OCI-LY1 (cell line): ENCODE measurements around the gene THUMPD3.

Experiments
- EZH2 ChIP-seq: fragments of 200-600 bp; sonication (generic), shearing (Covaris generic); IDR thresholded peaks from 2 replicates; pipeline ENCODE4 v1.8.0; 2017; ENCODE audit warnings: borderline replicate concordance, mixed run types, mild to moderate bottlenecking, antibody characterized with exemption, low read length, moderate library complexity, mixed read lengths
- TF ChIP-seq, protein P1 (sequence below): fragments of 200-600 bp; sonication (generic), shearing (Covaris generic); IDR thresholded peaks from 2 replicates; pipeline ENCODE4 v1.5.1; 2017; ENCODE audit warnings: mild to moderate bottlenecking, antibody characterized with exemption, low read length, moderate library complexity, mixed read lengths

DNA sequence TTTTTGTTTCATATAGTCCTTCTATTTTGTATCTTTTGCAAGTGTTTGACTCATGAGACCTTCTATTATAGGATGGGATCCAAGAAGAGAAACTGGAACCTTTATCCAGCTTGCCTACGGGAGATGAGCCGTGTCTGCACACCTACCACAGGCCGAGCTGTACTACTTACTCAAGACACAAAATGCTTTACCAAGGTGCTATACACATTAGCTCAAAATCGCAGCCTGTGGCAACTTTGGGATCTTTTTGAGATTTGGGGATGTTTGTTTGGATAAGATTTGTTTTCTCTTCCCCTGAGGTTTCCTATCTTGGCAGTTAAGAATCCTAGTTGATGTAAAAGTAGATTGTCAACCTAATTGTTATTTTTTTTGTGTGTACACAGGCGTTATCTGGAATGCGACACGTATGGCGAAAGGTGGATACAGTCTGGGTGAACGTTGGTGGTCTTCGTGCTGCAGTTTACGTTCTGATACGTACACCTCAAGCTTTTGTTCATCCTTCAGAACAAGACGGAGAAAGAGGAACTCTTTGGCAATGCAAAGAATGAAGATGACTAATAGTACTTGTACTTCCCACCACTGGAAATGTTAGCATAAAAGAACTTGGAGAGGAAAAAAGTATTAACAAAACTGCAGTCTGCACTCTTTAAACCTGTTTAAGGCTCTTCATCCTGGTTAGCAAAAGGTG is 21.4 kb downstream of the THUMPD3 start:
- TF ChIP-seq, protein P1, sequence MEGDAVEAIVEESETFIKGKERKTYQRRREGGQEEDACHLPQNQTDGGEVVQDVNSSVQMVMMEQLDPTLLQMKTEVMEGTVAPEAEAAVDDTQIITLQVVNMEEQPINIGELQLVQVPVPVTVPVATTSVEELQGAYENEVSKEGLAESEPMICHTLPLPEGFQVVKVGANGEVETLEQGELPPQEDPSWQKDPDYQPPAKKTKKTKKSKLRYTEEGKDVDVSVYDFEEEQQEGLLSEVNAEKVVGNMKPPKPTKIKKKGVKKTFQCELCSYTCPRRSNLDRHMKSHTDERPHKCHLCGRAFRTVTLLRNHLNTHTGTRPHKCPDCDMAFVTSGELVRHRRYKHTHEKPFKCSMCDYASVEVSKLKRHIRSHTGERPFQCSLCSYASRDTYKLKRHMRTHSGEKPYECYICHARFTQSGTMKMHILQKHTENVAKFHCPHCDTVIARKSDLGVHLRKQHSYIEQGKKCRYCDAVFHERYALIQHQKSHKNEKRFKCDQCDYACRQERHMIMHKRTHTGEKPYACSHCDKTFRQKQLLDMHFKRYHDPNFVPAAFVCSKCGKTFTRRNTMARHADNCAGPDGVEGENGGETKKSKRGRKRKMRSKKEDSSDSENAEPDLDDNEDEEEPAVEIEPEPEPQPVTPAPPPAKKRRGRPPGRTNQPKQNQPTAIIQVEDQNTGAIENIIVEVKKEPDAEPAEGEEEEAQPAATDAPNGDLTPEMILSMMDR = no peak
- no peak for TF ChIP-seq EZH2
